SK-N-SH treated with all-trans-retinoic acid at 6 μM for 48 hours (cell line): Measurements from ENCODE around the gene SMIM32.

Experiments
- ARNTL ChIP-seq: fragments of 450-650 bp; formaldehyde crosslinking; IDR thresholded peaks from 2 replicates; pipeline ENCODE4 v1.5.0; 2020; ENCODE audit warnings: low read depth, mild to moderate bottlenecking, moderate library complexity, borderline replicate concordance
- CSDC2 ChIP-seq: fragments of 250-450 bp; sonication (Bioruptor Pico); IDR thresholded peaks from 2 replicates; pipeline ENCODE4 v1.5.0; 2020; ENCODE audit warnings: mild to moderate bottlenecking, moderate library complexity
- ISL1 ChIP-seq: fragments of 250-450 bp; sonication (Bioruptor Pico); IDR thresholded peaks from 2 replicates; pipeline ENCODE4 v2.1.2; 2022; ENCODE audit warnings: mild to moderate bottlenecking, moderate library complexity
- PPARA ChIP-seq: fragments of 250-450 bp; sonication (Bioruptor Pico); IDR thresholded peaks from 2 replicates; pipeline ENCODE4 v1.5.0; 2020; ENCODE audit warnings: mild to moderate bottlenecking, borderline replicate concordance
- RARB ChIP-seq: fragments of 250-450 bp; sonication (Bioruptor Pico); IDR thresholded peaks from 2 replicates; pipeline ENCODE4 v1.8.0; 2021; ENCODE audit warnings: mild to moderate bottlenecking, moderate library complexity
- TCF4 ChIP-seq: fragments of 250-450 bp; sonication (Bioruptor Pico); IDR thresholded peaks from 2 replicates; pipeline ENCODE4 v1.8.0; 2021; ENCODE audit warnings: mild to moderate bottlenecking, moderate library complexity, borderline replicate concordance
- TOX ChIP-seq: fragments of 250-450 bp; sonication (Bioruptor Pico); IDR thresholded peaks from 2 replicates; pipeline ENCODE4 v1.8.0; 2021; ENCODE audit warnings: mild to moderate bottlenecking, moderate library complexity, borderline replicate concordance
- ZFP30 ChIP-seq: fragments of 450-650 bp; formaldehyde crosslinking; IDR thresholded peaks from 2 replicates; pipeline ENCODE4 v1.5.0; 2022; ENCODE audit warnings: mild to moderate bottlenecking, moderate library complexity
- ZNF565 ChIP-seq: fragments of 450-650 bp; formaldehyde crosslinking; conservative IDR thresholded peaks from 2 replicates; pipeline ENCODE4 v1.5.0; 2020; ENCODE audit warnings: low read depth, mild to moderate bottlenecking, moderate library complexity
- ZNF8 ChIP-seq: fragments of 450-650 bp; formaldehyde crosslinking; IDR thresholded peaks from 2 replicates; pipeline ENCODE4 v1.5.0; 2020; ENCODE audit warnings: mild to moderate bottlenecking, moderate library complexity
- TF ChIP-seq, protein P1 (sequence below): fragments of 250-450 bp; sonication (Bioruptor Pico); IDR thresholded peaks from 2 replicates; pipeline ENCODE4 v1.5.0; 2020; ENCODE audit warnings: mild to moderate bottlenecking, moderate library complexity
- TF ChIP-seq, protein P2 (sequence below): fragments of 250-450 bp; sonication (Bioruptor Pico); IDR thresholded peaks from 2 replicates; pipeline ENCODE4 v1.8.0; 2020; ENCODE audit warnings: mild to moderate bottlenecking, moderate library complexity, borderline replicate concordance

DNA sequence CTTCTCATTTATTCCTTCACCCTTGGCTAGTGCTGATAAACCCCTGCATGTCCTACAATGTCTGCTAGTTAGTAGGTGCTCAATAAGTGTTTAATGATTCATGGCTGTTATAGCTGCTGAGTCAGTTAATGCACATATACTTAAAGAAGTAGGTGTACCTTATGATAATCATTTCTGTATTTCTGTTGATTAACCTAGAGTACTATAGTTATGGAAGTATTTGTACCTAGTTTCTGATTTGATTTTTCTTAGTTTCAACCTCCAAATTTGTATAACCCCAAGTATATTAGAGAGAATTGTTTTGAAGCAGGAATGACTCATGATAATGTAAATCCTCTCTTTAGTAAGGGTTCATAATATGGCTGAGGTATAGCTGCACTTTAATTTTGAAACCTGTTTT lies 51.4 kb downstream of the SMIM32 start:
- TF ChIP-seq ZFP30 (CRISPR knock-in tag) (no peak), ARNTL (CRISPR knock-in tag) (no peak), CSDC2 (CRISPR knock-in tag) (no peak), TCF4 (no peak), ZNF565 (CRISPR knock-in tag) (no peak), RARB (CRISPR knock-in tag) (no peak), ZNF8 (no peak), PPARA (CRISPR knock-in tag) (no peak), ISL1 (CRISPR knock-in tag) (no peak), TOX (CRISPR knock-in tag) (no peak)
- TF ChIP-seq, protein P1, sequence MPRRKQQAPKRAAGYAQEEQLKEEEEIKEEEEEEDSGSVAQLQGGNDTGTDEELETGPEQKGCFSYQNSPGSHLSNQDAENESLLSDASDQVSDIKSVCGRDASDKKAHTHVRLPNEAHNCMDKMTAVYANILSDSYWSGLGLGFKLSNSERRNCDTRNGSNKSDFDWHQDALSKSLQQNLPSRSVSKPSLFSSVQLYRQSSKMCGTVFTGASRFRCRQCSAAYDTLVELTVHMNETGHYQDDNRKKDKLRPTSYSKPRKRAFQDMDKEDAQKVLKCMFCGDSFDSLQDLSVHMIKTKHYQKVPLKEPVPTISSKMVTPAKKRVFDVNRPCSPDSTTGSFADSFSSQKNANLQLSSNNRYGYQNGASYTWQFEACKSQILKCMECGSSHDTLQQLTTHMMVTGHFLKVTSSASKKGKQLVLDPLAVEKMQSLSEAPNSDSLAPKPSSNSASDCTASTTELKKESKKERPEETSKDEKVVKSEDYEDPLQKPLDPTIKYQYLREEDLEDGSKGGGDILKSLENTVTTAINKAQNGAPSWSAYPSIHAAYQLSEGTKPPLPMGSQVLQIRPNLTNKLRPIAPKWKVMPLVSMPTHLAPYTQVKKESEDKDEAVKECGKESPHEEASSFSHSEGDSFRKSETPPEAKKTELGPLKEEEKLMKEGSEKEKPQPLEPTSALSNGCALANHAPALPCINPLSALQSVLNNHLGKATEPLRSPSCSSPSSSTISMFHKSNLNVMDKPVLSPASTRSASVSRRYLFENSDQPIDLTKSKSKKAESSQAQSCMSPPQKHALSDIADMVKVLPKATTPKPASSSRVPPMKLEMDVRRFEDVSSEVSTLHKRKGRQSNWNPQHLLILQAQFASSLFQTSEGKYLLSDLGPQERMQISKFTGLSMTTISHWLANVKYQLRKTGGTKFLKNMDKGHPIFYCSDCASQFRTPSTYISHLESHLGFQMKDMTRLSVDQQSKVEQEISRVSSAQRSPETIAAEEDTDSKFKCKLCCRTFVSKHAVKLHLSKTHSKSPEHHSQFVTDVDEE (CRISPR knock-in tag) = no peak
- TF ChIP-seq, protein P2, sequence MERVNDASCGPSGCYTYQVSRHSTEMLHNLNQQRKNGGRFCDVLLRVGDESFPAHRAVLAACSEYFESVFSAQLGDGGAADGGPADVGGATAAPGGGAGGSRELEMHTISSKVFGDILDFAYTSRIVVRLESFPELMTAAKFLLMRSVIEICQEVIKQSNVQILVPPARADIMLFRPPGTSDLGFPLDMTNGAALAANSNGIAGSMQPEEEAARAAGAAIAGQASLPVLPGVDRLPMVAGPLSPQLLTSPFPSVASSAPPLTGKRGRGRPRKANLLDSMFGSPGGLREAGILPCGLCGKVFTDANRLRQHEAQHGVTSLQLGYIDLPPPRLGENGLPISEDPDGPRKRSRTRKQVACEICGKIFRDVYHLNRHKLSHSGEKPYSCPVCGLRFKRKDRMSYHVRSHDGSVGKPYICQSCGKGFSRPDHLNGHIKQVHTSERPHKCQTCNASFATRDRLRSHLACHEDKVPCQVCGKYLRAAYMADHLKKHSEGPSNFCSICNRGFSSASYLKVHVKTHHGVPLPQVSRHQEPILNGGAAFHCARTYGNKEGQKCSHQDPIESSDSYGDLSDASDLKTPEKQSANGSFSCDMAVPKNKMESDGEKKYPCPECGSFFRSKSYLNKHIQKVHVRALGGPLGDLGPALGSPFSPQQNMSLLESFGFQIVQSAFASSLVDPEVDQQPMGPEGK = no peak
